ENCODE data around the gene COL2A1.

DNA sequence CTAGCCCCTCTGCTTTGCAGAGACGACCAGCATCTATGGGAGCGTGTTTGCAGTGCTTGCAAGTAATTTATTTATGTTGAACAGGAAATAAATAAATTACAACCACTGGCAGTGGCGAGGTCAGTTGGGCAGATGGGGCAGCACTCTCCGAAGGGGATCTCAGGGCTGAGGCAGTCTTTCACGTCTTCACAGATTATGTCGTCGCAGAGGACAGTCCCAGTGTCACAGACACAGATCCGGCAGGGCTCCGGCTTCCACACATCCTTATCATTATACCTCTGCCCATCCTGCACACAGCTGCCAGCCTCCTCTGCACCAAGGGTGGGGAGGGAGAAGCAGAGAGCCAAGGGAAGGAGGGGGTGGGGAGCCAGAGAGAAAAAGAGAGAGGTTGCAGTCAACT lies 4.5 kb downstream of the COL2A1 start:
- TF ChIP-seq, protein P1, sequence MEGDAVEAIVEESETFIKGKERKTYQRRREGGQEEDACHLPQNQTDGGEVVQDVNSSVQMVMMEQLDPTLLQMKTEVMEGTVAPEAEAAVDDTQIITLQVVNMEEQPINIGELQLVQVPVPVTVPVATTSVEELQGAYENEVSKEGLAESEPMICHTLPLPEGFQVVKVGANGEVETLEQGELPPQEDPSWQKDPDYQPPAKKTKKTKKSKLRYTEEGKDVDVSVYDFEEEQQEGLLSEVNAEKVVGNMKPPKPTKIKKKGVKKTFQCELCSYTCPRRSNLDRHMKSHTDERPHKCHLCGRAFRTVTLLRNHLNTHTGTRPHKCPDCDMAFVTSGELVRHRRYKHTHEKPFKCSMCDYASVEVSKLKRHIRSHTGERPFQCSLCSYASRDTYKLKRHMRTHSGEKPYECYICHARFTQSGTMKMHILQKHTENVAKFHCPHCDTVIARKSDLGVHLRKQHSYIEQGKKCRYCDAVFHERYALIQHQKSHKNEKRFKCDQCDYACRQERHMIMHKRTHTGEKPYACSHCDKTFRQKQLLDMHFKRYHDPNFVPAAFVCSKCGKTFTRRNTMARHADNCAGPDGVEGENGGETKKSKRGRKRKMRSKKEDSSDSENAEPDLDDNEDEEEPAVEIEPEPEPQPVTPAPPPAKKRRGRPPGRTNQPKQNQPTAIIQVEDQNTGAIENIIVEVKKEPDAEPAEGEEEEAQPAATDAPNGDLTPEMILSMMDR (IDR thresholded peaks at IDR 0.05; ENCODE audit: low read depth, low read length, missing input control) = no peak
- no peak for TF ChIP-seq HNF4G (IDR thresholded peaks at IDR 0.05)
- TF ChIP-seq, protein P2, sequence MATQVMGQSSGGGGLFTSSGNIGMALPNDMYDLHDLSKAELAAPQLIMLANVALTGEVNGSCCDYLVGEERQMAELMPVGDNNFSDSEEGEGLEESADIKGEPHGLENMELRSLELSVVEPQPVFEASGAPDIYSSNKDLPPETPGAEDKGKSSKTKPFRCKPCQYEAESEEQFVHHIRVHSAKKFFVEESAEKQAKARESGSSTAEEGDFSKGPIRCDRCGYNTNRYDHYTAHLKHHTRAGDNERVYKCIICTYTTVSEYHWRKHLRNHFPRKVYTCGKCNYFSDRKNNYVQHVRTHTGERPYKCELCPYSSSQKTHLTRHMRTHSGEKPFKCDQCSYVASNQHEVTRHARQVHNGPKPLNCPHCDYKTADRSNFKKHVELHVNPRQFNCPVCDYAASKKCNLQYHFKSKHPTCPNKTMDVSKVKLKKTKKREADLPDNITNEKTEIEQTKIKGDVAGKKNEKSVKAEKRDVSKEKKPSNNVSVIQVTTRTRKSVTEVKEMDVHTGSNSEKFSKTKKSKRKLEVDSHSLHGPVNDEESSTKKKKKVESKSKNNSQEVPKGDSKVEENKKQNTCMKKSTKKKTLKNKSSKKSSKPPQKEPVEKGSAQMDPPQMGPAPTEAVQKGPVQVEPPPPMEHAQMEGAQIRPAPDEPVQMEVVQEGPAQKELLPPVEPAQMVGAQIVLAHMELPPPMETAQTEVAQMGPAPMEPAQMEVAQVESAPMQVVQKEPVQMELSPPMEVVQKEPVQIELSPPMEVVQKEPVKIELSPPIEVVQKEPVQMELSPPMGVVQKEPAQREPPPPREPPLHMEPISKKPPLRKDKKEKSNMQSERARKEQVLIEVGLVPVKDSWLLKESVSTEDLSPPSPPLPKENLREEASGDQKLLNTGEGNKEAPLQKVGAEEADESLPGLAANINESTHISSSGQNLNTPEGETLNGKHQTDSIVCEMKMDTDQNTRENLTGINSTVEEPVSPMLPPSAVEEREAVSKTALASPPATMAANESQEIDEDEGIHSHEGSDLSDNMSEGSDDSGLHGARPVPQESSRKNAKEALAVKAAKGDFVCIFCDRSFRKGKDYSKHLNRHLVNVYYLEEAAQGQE (IDR thresholded peaks at IDR 0.05) = no peak
- TF ChIP-seq GABPA (IDR thresholded peaks at IDR 0.05 in 1 of 2, conservative IDR thresholded peaks at IDR 0.05 in 1 of 2) = no peak
- TF ChIP-seq, protein P3, sequence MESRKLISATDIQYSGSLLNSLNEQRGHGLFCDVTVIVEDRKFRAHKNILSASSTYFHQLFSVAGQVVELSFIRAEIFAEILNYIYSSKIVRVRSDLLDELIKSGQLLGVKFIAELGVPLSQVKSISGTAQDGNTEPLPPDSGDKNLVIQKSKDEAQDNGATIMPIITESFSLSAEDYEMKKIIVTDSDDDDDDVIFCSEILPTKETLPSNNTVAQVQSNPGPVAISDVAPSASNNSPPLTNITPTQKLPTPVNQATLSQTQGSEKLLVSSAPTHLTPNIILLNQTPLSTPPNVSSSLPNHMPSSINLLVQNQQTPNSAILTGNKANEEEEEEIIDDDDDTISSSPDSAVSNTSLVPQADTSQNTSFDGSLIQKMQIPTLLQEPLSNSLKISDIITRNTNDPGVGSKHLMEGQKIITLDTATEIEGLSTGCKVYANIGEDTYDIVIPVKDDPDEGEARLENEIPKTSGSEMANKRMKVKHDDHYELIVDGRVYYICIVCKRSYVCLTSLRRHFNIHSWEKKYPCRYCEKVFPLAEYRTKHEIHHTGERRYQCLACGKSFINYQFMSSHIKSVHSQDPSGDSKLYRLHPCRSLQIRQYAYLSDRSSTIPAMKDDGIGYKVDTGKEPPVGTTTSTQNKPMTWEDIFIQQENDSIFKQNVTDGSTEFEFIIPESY (IDR thresholded peaks at IDR 0.05) = no peak
- no peak for TF ChIP-seq RAD21 (IDR thresholded peaks at IDR 0.05)
- TF ChIP-seq SP1 (IDR thresholded peaks at IDR 0.05) = no peak
- TF ChIP-seq TAF1 (conservative IDR thresholded peaks at IDR 0.05) = no peak
- no peak for TF ChIP-seq ATF3 (IDR thresholded peaks at IDR 0.05)
- no peak for TF ChIP-seq YY1 (IDR thresholded peaks at IDR 0.05)

Data from liver (tissue), 3 donors.